HEK293T (cell line): ENCODE measurements around the gene TM4SF1.

Experiments used
- CTCF ChIA-PET: fragments of 350-600 bp; formaldehyde crosslinking; extraction: SDS; loops from one replicate; lab custom pipeline; 2021; ENCODE audit warnings: antibody characterized with exemption, inconsistent platforms; lab: Yijun Ruan, JAX
- POLR2A ChIA-PET: fragments of 350-600 bp; formaldehyde crosslinking; extraction: SDS; loops from one replicate; lab custom pipeline; 2020; ENCODE audit warnings: antibody characterized with exemption, inconsistent platforms; lab: Yijun Ruan, JAX
- DNase-seq: peaks from one replicate; pipeline ENCODE4 v3.0.0; 2012; ENCODE audit warnings: mixed read lengths; ENCODE audit errors: extremely low spot score
- ARNT ChIP-seq: fragments of 450-650 bp; IDR thresholded peaks from 2 replicates; pipeline ENCODE4 v1.6.1; 2017; ENCODE audit warnings: mild to moderate bottlenecking
- BHLHE40 ChIP-seq: fragments of 450-650 bp; IDR thresholded peaks from 2 replicates; pipeline ENCODE4 v1.6.1; 2016; ENCODE audit warnings: mild to moderate bottlenecking, moderate library complexity, borderline replicate concordance
- CTBP1 ChIP-seq: fragments of 450-650 bp; IDR thresholded peaks from 2 replicates; pipeline ENCODE4 v1.6.1; 2016; ENCODE audit warnings: borderline replicate concordance
- ELF4 ChIP-seq: fragments of 450-650 bp; IDR thresholded peaks from 2 replicates; pipeline ENCODE4 v1.6.1; 2017; ENCODE audit warnings: antibody characterized with exemption
- FOXA1 ChIP-seq: fragments of 450-650 bp; IDR thresholded peaks from 2 replicates; pipeline ENCODE4 v1.6.1; 2016; ENCODE audit warnings: mild to moderate bottlenecking
- FOXK2 ChIP-seq: fragments of 450-650 bp; IDR thresholded peaks from 2 replicates; pipeline ENCODE4 v1.6.1; 2016; ENCODE audit warnings: mild to moderate bottlenecking
- FOXM1 ChIP-seq: fragments of 450-650 bp; IDR thresholded peaks from 2 replicates; pipeline ENCODE4 v1.6.1; 2017; ENCODE audit warnings: mild to moderate bottlenecking, borderline replicate concordance
- HDGF ChIP-seq: fragments of 450-650 bp; IDR thresholded peaks from 2 replicates; pipeline ENCODE4 v1.6.1; 2017; ENCODE audit warnings: antibody characterized with exemption, borderline replicate concordance
- L3MBTL2 ChIP-seq: fragments of 450-650 bp; conservative IDR thresholded peaks from 2 replicates; pipeline ENCODE4 v1.6.1; 2016; ENCODE audit warnings: mild to moderate bottlenecking
- LEF1 ChIP-seq: fragments of 450-650 bp; IDR thresholded peaks from 2 replicates; pipeline ENCODE4 v1.6.1; 2017; ENCODE audit warnings: mild to moderate bottlenecking, borderline replicate concordance
- NFRKB ChIP-seq: fragments of 450-650 bp; IDR thresholded peaks from 2 replicates; pipeline ENCODE4 v1.6.1; 2016; ENCODE audit warnings: mild to moderate bottlenecking, moderate library complexity
- PKNOX1 ChIP-seq: fragments of 450-650 bp; IDR thresholded peaks from 2 replicates; pipeline ENCODE4 v1.6.1; 2016
- SP1 ChIP-seq: fragments of 450-650 bp; IDR thresholded peaks from 2 replicates; pipeline ENCODE4 v1.6.1; 2017
- SUZ12 ChIP-seq: fragments of 450-650 bp; IDR thresholded peaks from 2 replicates; pipeline ENCODE4 v1.6.1; 2016; ENCODE audit warnings: mild to moderate bottlenecking
- TARDBP ChIP-seq: fragments of 450-650 bp; IDR thresholded peaks from 2 replicates; pipeline ENCODE4 v1.6.1; 2016
- ZNF384 ChIP-seq: fragments of 450-650 bp; IDR thresholded peaks from 2 replicates; pipeline ENCODE4 v1.6.1; 2016

The TM4SF1 gene

GRCh38 chr3:149324332-149324731 is 53.1 kb downstream of the TM4SF1 start:
- POLR2A ChIA-PET = interaction anchor here (1.0 kb wide), 1 partner anchor 11 kb away, joined by 3 read pairs; no protein-coding TSS in a partner anchor
- TF ChIP-seq FOXK2 (no peak), TARDBP (no peak), PKNOX1 (no peak), ZNF384 (no peak), ARNT (no peak), L3MBTL2 (no peak), FOXA1 (no peak)
- no peak for DNase-seq
- CTCF ChIA-PET = no interaction called here

- TF ChIP-seq PKNOX1 (no peak), FOXM1 (no peak), FOXK2 (no peak), SP1 (no peak)
- CTCF ChIA-PET = no interaction called here
- POLR2A ChIA-PET = no interaction called here
- no peak for DNase-seq
Observed at GRCh38 chr3:149321640-149322039, 55.8 kb downstream of the TM4SF1 start.

GRCh38 chr3:149321136-149321535 is 56.3 kb downstream of the TM4SF1 start:
- CTCF ChIA-PET = no interaction called here
- TF ChIP-seq PKNOX1 = no peak
- no peak for TF ChIP-seq L3MBTL2
- TF ChIP-seq CTBP1 = no peak
- no peak for TF ChIP-seq TARDBP
- TF ChIP-seq SP1 = no peak
- no peak for TF ChIP-seq ZNF384
- no peak for TF ChIP-seq HDGF
- TF ChIP-seq ARNT = no peak
- TF ChIP-seq FOXM1 = no peak
- TF ChIP-seq SUZ12 = no peak
- TF ChIP-seq FOXA1 = no peak
- TF ChIP-seq BHLHE40 = no peak
- no peak for TF ChIP-seq NFRKB
- TF ChIP-seq ELF4 = no peak
- no peak for TF ChIP-seq LEF1
- no peak for TF ChIP-seq FOXK2
- POLR2A ChIA-PET = no interaction called here
- DNase-seq = no peak

GRCh38 chr3:149319750-149320149 is 57.7 kb downstream of the TM4SF1 start:
- ChIA-PET POLR2A (no interaction called here), CTCF (no interaction called here)
- TF ChIP-seq BHLHE40 = no peak
- TF ChIP-seq FOXA1 = no peak
- TF ChIP-seq NFRKB = no peak
- TF ChIP-seq HDGF = no peak
- TF ChIP-seq FOXM1 = no peak
- TF ChIP-seq CTBP1 = no peak
- no peak for TF ChIP-seq FOXK2
- TF ChIP-seq LEF1 = no peak
- no peak for TF ChIP-seq L3MBTL2
- no peak for TF ChIP-seq ZNF384
- TF ChIP-seq ELF4 = no peak
- no peak for TF ChIP-seq TARDBP
- no peak for TF ChIP-seq ARNT
- no peak for TF ChIP-seq SP1
- TF ChIP-seq SUZ12 = no peak
- no peak for TF ChIP-seq PKNOX1
- DNase-seq = no peak
